NCI-H1417 (cell line): ENCODE results near the gene FNIP1.
"Not testable (repeated sequence)": the region's sequence is repeated elsewhere in the genome, so short reads cannot be mapped to it uniquely, and the experiment has no call there.

Experiments
- DNase-seq, 3 experiments: peaks; one replicate each; lab custom pipeline; 2025; lab: John Stamatoyannopoulos, UW

FNIP1 gene

GRCh38 chr5:131749723-131750470 is 46.9 kb downstream of the FNIP1 start:
- no peak for DNase-seq

DNA sequence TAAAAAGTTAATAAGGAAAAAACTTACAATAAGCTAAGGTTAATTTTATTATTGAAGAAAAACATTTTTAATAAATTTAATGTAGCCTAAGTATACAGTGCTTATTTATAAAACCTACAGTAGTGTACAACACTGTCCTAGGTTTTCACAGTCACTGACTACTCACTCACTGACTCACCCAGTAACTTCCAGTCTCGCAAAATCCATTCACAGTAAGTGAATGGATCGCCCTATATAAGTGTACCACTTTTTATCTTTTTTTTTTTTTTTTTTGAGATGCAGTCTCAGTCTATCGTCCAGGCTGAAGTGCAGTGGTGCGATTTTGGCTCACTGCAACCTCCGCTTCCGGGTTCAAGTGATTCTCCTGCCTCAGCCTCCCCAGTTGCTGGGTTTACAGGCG is 47.7 kb downstream of the FNIP1 start:
- DNase-seq, result no peak

- no peak for DNase-seq
Observed at GRCh38 chr5:131747180-131748105, 49.4 kb downstream of the FNIP1 start.

DNA sequence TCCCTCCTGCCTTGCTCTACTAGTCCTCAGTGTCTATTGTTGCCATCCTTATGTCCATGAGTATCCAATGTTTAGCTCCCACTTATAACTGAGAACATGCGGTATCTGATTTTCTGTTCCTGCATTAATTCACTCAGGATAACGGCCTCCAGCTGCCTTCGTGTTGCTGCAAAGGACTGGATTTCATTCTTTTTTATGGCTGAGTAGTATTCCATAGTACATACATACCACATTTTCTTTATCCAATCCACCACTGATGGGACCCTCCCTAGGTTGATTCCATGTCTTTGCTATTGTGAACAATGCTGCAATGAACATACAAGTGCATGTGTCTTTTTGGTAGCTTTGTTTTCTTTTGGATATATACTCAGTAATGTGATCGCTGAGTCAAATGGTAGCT is 50.4 kb downstream of the FNIP1 start:
- DNase-seq, result no peak

- DNase-seq, result no peak
Observed at GRCh38 chr5:131745703-131746102, 51.1 kb downstream of the FNIP1 start.

DNA sequence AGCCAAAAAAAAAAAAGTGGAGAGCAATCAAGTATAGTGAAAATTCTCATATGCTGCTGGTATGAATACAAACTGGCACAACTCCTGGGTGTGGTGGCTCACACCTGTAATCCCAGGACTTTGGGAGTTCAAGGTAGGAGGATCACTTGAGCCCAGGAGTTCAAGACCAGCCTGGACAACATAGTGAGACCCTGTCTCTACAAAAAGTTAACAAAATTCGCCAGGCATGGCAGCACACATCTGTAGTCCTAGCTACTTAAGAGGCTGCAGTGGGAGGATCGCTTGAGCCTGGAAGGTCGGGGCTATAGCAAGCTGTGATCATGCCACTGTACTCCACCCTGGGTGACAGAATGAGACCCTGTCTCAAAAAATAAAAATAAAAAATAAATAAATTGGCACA is 51.7 kb downstream of the FNIP1 start:
- no peak for DNase-seq

GRCh38 chr5:131740477-131740876 is 56.3 kb downstream of the FNIP1 start:
- DNase-seq, result no peak

DNA sequence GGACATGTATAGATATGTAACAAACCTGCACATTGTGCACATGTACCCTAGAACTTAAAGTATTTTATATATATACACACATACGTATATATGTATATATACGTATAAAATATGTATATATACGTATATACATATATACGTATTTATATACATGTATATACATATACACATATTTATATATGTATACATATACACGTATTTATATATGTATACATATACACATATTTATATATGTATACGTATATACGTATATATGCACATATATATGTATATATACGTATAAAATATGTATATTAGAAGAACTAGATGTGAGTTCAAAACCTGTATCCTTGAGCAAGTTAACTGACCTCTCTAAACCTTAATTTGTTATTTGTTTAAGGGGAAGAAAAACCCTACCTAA is 61.4 kb downstream of the FNIP1 start:
- DNase-seq, result no peak

DNA sequence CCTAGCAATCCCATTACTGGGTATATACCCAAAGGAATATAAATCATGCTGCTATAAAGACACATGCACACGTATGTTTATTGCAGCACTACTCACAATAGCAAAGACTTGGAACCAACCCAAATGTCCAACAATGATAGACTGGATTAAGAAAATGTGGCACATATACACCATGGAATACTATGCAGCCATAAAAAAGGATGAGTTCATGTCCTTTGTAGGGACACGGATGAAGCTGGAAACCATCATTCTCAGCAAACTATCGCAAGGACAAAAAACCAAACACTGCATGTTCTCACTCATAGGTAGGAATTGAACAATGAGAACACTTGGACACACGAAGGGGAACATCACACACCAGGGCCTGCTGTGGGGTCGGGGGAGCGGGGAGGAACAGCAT is 61.9 kb downstream of the FNIP1 start:
- DNase-seq, result not testable (repeated sequence)

GRCh38 chr5:131729292-131729691 is 67.5 kb downstream of the FNIP1 start:
- DNase-seq, result not testable (repeated sequence)

DNA sequence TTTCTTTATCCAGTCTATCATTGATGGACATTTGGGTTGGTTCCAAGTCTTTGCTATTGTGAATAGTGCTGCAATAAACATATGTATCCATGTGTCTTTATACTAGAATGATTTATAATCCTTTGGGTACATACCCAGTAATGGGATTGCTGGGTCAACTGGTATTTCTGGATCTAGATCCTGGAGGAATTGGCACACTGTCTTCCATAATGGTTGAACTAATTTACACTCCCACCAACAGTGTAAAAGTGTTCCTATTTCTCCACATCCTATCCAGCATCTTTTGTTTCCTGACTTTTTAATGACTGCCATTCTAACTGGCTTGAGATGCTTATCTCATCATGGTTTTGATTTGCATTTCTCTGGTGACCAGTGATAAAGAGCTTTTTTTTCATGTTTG is 72.7 kb downstream of the FNIP1 start:
- not testable (repeated sequence) for DNase-seq

GRCh38 chr5:131720714-131721113 is 76.1 kb downstream of the FNIP1 start:
- DNase-seq, result no peak

- DNase-seq, result no peak
Observed at GRCh38 chr5:131719564-131719963, 77.3 kb downstream of the FNIP1 start.

- DNase-seq, result no peak
Observed at GRCh38 chr5:131718487-131719014, 78.3 kb downstream of the FNIP1 start.

GRCh38 chr5:131717164-131717563 is 79.7 kb downstream of the FNIP1 start:
- not testable (repeated sequence) for DNase-seq

- DNase-seq, result no peak
Observed at GRCh38 chr5:131716650-131717049, 80.2 kb downstream of the FNIP1 start.

- no peak for DNase-seq
Observed at GRCh38 chr5:131710391-131710790, 86.4 kb downstream of the FNIP1 start.

GRCh38 chr5:131709043-131709442 is 87.8 kb downstream of the FNIP1 start:
- no peak for DNase-seq

GRCh38 chr5:131706281-131706680 is 90.5 kb downstream of the FNIP1 start:
- no peak for DNase-seq

DNA sequence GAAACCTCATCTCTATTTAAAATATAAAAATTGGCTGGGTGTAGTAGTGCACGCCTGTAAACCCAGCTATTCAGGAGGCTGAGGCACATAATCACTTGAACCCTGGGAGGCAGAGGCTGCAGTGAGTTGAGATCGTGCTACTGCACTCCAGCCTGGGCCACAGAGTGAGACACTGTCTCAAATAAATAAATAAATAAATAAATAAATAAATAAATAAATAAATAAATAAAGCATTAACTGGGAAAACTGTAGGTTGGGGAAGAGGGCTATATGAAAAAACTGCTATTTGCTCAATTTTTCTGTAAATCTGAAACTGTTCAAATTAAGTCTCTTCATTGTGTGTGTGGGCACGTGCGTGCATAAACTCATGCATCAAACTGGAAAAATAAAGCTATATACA is 101.9 kb downstream of the FNIP1 start:
- DNase-seq, result no peak

DNA sequence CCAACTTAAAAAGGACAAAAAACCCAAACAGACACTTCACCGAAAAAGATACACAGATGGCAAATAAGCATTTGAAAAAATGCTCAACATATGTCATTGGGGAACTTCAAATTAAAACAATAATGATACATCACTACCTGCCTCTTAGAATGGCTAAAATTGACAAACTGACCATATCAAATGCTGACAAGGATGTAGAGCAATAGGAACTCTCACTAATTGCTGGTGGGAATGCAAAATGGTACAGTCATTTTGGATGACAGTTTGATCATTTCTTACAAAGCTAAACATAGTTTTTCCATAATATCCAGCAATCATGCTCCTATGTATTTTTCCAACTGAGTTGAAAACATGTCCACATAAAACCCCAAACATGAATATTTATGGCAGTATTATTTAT is 102.9 kb downstream of the FNIP1 start:
- DNase-seq, result no peak

- DNase-seq, result no peak
Observed at GRCh38 chr5:131685516-131686171, 111.2 kb downstream of the FNIP1 start.
